NB4 (cell line): Measurements from ENCODE around the gene TOP2A.

ENCODE experiments used
- MYC ChIP-seq: IDR thresholded peaks from 2 replicates; pipeline ENCODE4 v1.6.1; 2011; ENCODE audit warnings: low read depth, low read length
- POLR2A ChIP-seq: IDR thresholded peaks from 2 replicates; pipeline ENCODE4 v1.6.1; 2011; ENCODE audit warnings: mild to moderate bottlenecking; ENCODE audit not compliant: insufficient read length; ENCODE audit errors: extremely low read depth
- TF ChIP-seq, protein P1 (sequence below): IDR thresholded peaks from one replicate; pipeline ENCODE4 v1.5.1; 2012; ENCODE audit warnings: low read depth, low read length
- TF ChIP-seq, protein P2 (sequence below): IDR thresholded peaks from 2 replicates; pipeline ENCODE4 v1.6.1; 2011; ENCODE audit warnings: low read depth, low read length

DNA sequence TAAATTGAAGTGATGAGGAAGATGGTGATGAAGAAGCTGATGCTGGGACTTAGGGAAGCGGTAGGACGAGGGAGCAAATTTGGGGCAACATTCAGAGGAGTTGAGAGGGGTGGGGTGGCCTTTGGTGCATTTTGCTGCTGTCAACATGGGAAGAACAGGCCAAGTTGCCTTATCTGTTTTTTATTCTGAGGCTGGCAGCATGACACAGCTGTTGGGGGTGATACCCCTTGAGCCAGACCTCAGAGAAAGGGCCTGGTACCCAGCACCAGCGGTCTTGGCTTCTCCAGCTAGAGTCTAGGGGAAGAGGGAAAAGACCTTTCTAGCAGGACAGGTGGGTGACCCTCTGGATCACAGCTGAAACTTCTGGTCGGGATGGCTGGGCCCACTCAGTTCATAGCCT lies 30.1 kb upstream of the TOP2A start:
- TF ChIP-seq, protein P1, sequence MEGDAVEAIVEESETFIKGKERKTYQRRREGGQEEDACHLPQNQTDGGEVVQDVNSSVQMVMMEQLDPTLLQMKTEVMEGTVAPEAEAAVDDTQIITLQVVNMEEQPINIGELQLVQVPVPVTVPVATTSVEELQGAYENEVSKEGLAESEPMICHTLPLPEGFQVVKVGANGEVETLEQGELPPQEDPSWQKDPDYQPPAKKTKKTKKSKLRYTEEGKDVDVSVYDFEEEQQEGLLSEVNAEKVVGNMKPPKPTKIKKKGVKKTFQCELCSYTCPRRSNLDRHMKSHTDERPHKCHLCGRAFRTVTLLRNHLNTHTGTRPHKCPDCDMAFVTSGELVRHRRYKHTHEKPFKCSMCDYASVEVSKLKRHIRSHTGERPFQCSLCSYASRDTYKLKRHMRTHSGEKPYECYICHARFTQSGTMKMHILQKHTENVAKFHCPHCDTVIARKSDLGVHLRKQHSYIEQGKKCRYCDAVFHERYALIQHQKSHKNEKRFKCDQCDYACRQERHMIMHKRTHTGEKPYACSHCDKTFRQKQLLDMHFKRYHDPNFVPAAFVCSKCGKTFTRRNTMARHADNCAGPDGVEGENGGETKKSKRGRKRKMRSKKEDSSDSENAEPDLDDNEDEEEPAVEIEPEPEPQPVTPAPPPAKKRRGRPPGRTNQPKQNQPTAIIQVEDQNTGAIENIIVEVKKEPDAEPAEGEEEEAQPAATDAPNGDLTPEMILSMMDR = no peak
- TF ChIP-seq, protein P2, sequence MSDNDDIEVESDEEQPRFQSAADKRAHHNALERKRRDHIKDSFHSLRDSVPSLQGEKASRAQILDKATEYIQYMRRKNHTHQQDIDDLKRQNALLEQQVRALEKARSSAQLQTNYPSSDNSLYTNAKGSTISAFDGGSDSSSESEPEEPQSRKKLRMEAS = no peak
- TF ChIP-seq POLR2A = no peak
- TF ChIP-seq MYC = no peak
